K562 (cell line): Measurements from ENCODE around the gene RGS3. TPM values are rescaled to one million over a fixed set of nuclear protein-coding genes. Genes with fewer than 3 reads are reported as not detected.
A peak's percentile ranks its signal among the peaks of the same experiment; 100 is the strongest.

Experiments used
- ATAC-seq: fragments of 200-7000 bp; cut with Tn5 transposase; 3 replicates; pipeline ENCODE4 v1.9.1; 2020; ENCODE audit warnings: moderate library complexity
- BruUV-seq: library from RNA; stranded (reverse); fragments of 400-500 nt; replicated peaks from 2 replicates; lab custom pipeline; 2021; lab: Mats Ljungman, UMichigan
- CTCF ChIA-PET: fragments of 300-600 bp; formaldehyde crosslinking; extraction: SDS; loops from one replicate; lab custom pipeline; 2021; ENCODE audit warnings: low intra/inter-chr PET ratio; lab: Yijun Ruan, JAX
- POLR2A ChIA-PET: fragments of 300-600, 350-650 bp; sonication (Branson Sonifier 250); formaldehyde crosslinking; extraction: SDS; loops from one replicate; lab custom pipeline; 2021; ENCODE audit warnings: antibody characterized with exemption, inconsistent platforms; lab: Yijun Ruan, JAX
- DNase-seq, 4 experiments: peaks; one replicate each; pipeline versions ENCODE4 v3.0.0 to v3.0.0-alpha.2; 2011 to 2018; ENCODE audit warnings: low spot score in 3 of 4, mixed read lengths in 3 of 4; ENCODE audit errors: extremely low read depth in 1 of 4
- FAIRE-seq: peaks from 2 replicates; lab custom pipeline; 2011; peaks lifted over from hg19 to GRCh38; lab: Jason Lieb, UNC
- H2AFZ ChIP-seq: 2 replicates; pipeline ENCODE4 v1.6.0; 2011; ENCODE audit warnings: low read depth, low read length, control low read depth, inconsistent platforms
- H3K27ac ChIP-seq: fragments of 200-600 bp; 3 replicates; pipeline ENCODE4 v1.8.0; 2011; ENCODE audit warnings: low read depth, mild to moderate bottlenecking, control low read depth, inconsistent platforms, low read length, moderate library complexity, mixed read lengths; ENCODE audit errors: extremely low read depth
- H3K27me3 ChIP-seq, 2 experiments: fragments of 300-600 bp in 1 of 2; 2 replicates in 1 of 2; 3 replicates in 1 of 2; pipeline versions ENCODE4 v1.6.0 to v1.8.0; 2011; ENCODE audit warnings: inconsistent platforms in 2 of 2, low read length in 2 of 2, mild to moderate bottlenecking in 1 of 2, mixed read lengths in 1 of 2, moderate library complexity in 1 of 2; ENCODE audit not compliant: control insufficient read depth in 2 of 2, insufficient read depth in 2 of 2
- H3K36me3 ChIP-seq: fragments of 300-600 bp; 3 replicates; pipeline ENCODE4 v1.8.0; 2011; ENCODE audit warnings: mild to moderate bottlenecking, low read length, inconsistent platforms; ENCODE audit not compliant: control insufficient read depth, insufficient read depth
- H3K4me1 ChIP-seq, 2 experiments: fragments of 200-600 bp in 1 of 2; replicated peaks in 1 of 2; 2 replicates in 1 of 2; 3 replicates in 1 of 2; pipeline versions ENCODE4 v1.5.1 to v1.8.0; 2011; ENCODE audit warnings: inconsistent platforms in 2 of 2, low read length in 2 of 2, mild to moderate bottlenecking in 1 of 2, mixed read lengths in 1 of 2, moderate library complexity in 1 of 2; ENCODE audit not compliant: control insufficient read depth in 2 of 2, insufficient read depth in 2 of 2
- H3K4me2 ChIP-seq: 2 replicates; pipeline ENCODE4 v1.6.1; 2011; ENCODE audit warnings: low read length, control low read depth, inconsistent platforms, mixed read lengths; ENCODE audit not compliant: insufficient read depth
- H3K4me3 ChIP-seq: fragments of 200-600 bp; sonication (generic), shearing (Covaris generic); 2 replicates; pipeline ENCODE4 v1.5.1; 2016; ENCODE audit warnings: control low read depth, inconsistent platforms
- H3K79me2 ChIP-seq: fragments of 200-600 bp; 3 replicates; pipeline ENCODE4 v1.8.0; 2011; ENCODE audit warnings: low read length, inconsistent platforms; ENCODE audit not compliant: control insufficient read depth, insufficient read depth
- H3K9ac ChIP-seq, 2 experiments: 2 replicates each; pipeline versions ENCODE4 v1.6.0 to v1.6.1; 2011; ENCODE audit warnings: low read depth in 2 of 2, low read length in 2 of 2, control low read depth in 1 of 2, inconsistent platforms in 1 of 2, mild to moderate bottlenecking in 1 of 2, mixed read lengths in 1 of 2; ENCODE audit not compliant: insufficient read depth in 1 of 2
- H3K9me1 ChIP-seq: one replicate; pipeline ENCODE4 v1.6.0; 2011; ENCODE audit warnings: inconsistent platforms, mild to moderate bottlenecking, low read length, moderate library complexity; ENCODE audit not compliant: control insufficient read depth, insufficient read depth
- H3K9me3 ChIP-seq: replicated peaks from 2 replicates; pipeline ENCODE4 v1.5.1; 2011; ENCODE audit warnings: low read depth, low read length, inconsistent platforms; ENCODE audit not compliant: control insufficient read depth, insufficient read depth
- H4K20me1 ChIP-seq: replicated peaks from 2 replicates; pipeline ENCODE4 v1.6.1; 2011; ENCODE audit warnings: low read length, inconsistent platforms, mixed read lengths; ENCODE audit not compliant: control insufficient read depth, insufficient read depth
- GABPB1 ChIP-seq: sonication (generic); formaldehyde crosslinking; IDR thresholded peaks from 2 replicates; pipeline ENCODE4 v1.8.0; 2022; ENCODE audit warnings: mild to moderate bottlenecking, missing genetic modification reagents
- KLF6 ChIP-seq: fragments of 250-450 bp; sonication (Bioruptor Pico); IDR thresholded peaks from 2 replicates; pipeline ENCODE4 v1.4.0; 2020; ENCODE audit warnings: mild to moderate bottlenecking, moderate library complexity, borderline replicate concordance
- MBD2 ChIP-seq: sonication (generic); IDR thresholded peaks from 2 replicates; pipeline ENCODE4 v1.6.1; 2016; ENCODE audit warnings: low read depth, borderline replicate concordance
- SP2 ChIP-seq: IDR thresholded peaks from 2 replicates; pipeline ENCODE4 v1.6.1; 2011; ENCODE audit warnings: mild to moderate bottlenecking, low read depth, low read length, moderate library complexity; ENCODE audit not compliant: poor library complexity, severe bottlenecking; ENCODE audit errors: extremely low read depth
- ZNF347 ChIP-seq: fragments of 450-650 bp; formaldehyde crosslinking; IDR thresholded peaks from 2 replicates; pipeline ENCODE4 v1.4.0; 2020; ENCODE audit warnings: low read depth, mild to moderate bottlenecking, moderate library complexity
- ZNF76 ChIP-seq: fragments of 250-450 bp; sonication (Bioruptor Pico); IDR thresholded peaks from 2 replicates; pipeline ENCODE4 v1.4.0; 2020; ENCODE audit warnings: mild to moderate bottlenecking, moderate library complexity, borderline replicate concordance
- WGBS: fragments of 100-300 bp; shearing (Covaris generic); methylation state at CpG from one replicate; pipeline ENCODE4 v1.1.6; 2016; ENCODE audit warnings: low coverage, mixed read lengths; ENCODE audit not compliant: insufficient coverage; ENCODE audit errors: missing lambda C conversion rate; 5-methylcytosine and 5-hydroxymethylcytosine counted together
- in situ Hi-C: fragments of 300-500 bp; cut with MboI; formaldehyde crosslinking; loops from 4 replicates; pipeline ENCODE4 v1.15.0; 2018; ENCODE audit warnings: inconsistent platforms, mixed read lengths
- intact Hi-C: fragments of 100-400 bp; cut with micrococcal nuclease; formaldehyde crosslinking; loops from 2 replicates; pipeline ENCODE4 v1.14.2; 2022
- polyA plus RNA-seq, 8 experiments: library from polyadenylated mRNA; depleted of rRNA in 4 of 8; stranded (reverse) in 5 of 8; unstranded in 3 of 8; fragments of >200 nt; fragmentation: Nextera tagmentation in 2 of 8; fragmentation: Illumina TruSeq in 1 of 8; extraction: Ambion mirVana in 2 of 8; extraction: Trizol in 1 of 8; gene quantifications; 2 replicates each; pipeline versions ENCODE4 v1.2.1 to v1.2.3, GENCODE V29; 2011 to 2014; ENCODE audit warnings: inconsistent platforms in 1 of 8, missing spikeins in 1 of 8
- total RNA-seq, 7 experiments: library from RNA; depleted of rRNA in 6 of 7; stranded (reverse); fragments of >200 nt in 6 of 7; fragmentation: Illumina TruSeq in 2 of 7; extraction: Trizol in 2 of 7; gene quantifications; 2 replicates each; pipeline versions ENCODE4 v1.2.1 to v1.2.3, GENCODE V29; 2011 to 2021; ENCODE audit warnings: low replicate concordance in 1 of 7
- TF ChIP-seq, protein P1 (sequence below), 3 experiments: fragments of 200-800 bp in 1 of 3; fragments of 250-450 bp in 1 of 3; fragments of 450-650 bp in 1 of 3; sonication (Bioruptor Pico) in 1 of 3; sonication (Bioruptor generic) in 1 of 3; formaldehyde crosslinking in 1 of 3; IDR thresholded peaks; 2 replicates each; pipeline versions ENCODE4 v1.6.1 to v1.8.0; 2016 to 2022; ENCODE audit warnings: mild to moderate bottlenecking in 2 of 3, missing genetic modification characterization in 2 of 3, missing compliant biosample characterization in 1 of 3, moderate library complexity in 1 of 3
- TF ChIP-seq, protein P2 (sequence below): sonication (generic); formaldehyde crosslinking; IDR thresholded peaks from 2 replicates; pipeline ENCODE4 v1.8.0; 2022; ENCODE audit warnings: mild to moderate bottlenecking, missing genetic modification reagents

RGS3 gene
- total and polyA plus RNA-seq, 9 of the 15 experiments (the other 6 are each of a cell fraction or from before 2014, with no cell fraction given) = 0.08 to 2.9 (median 0.95) TPM

DNA sequence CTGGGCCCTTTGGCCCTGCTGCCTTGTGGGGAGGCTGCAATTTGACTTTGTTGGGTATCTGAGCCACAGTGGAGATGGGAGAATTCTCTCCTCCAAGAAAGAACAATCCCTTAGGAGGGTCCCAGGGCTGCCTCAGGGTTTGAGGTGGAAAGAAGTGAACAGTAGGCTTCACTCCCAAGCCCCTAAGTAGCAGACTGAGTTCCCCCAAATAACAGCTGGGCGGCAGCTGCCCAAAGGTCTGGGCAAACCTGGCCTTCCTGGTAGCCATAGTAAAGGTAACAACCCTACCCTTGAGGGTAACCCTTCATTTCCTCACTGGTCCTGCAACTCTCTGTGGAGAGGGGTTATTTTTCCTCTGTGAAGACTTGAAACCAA, 746 bp downstream of the RGS3 start:
- no peak for TF ChIP-seq ZNF76 (CRISPR knock-in tag)
- CTCF ChIA-PET = no interaction called here
- peaks cover 0 to 8% of the 10 kb centered on the region in 2 experiments; a peak in 3 of 5 replicates for H3K4me1 ChIP-seq
- ATAC-seq = no peak
- BruUV-seq = no TSS peak
- H3K9me1 ChIP-seq = no peaks in the 10 kb centered on the region
- H2AFZ ChIP-seq = no peak overlapping the region
- H3K4me3 ChIP-seq = no peak overlapping the region
- FAIRE-seq = no peak
- H3K9ac ChIP-seq = no peak overlapping the region
- no peak overlapping the region for H3K4me2 ChIP-seq
- DNase-seq = no peak
- 0% methylated on average over 1 of the region's 1 CpG for WGBS
- H3K9me3 ChIP-seq = 0 out of 2 replicates have a peak, but pooled peaks cover 4% of the 10 kb centered on the region
- H4K20me1 ChIP-seq = peaks cover 5% of the 10 kb centered on the region; the same call in 1 of the 2 replicates
- POLR2A ChIA-PET = no interaction called here
- in situ Hi-C loops (no loop called here), intact Hi-C loops (no loop called here)
- H3K36me3 ChIP-seq = no peaks in the 10 kb centered on the region
- H3K79me2 ChIP-seq = no peaks in the 10 kb centered on the region
- peaks cover 24 to 42% of the 10 kb centered on the region in 2 experiments; a peak in 4 of 5 replicates for H3K27me3 ChIP-seq
- no peak overlapping the region for H3K27ac ChIP-seq

DNA sequence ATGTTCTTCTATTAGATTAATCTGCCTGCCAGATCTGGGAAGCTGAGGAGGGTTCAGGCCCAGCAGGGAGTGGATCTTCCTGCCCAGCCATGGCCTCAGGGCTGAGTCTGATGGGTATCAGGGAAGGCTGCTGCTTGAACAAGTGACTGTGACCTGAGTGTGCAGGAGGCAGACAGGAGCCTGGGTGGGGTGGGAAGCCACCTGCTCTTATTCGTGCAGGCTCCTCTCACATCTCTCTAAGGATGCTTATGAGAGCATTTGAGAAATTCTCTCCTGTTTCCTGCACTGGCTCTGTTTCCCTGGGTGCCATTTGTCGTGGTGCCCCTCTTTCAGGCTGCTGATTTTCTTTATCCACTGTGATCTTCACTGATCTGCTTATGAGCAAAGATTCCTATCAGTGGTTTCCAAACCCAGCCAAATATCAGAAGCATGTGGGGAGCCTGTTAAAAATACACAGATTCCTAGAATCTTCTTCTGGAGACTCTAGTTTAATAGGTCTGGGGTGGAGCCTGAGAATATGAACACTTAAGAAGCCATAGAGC, 2.1 kb downstream of the RGS3 start:
- Histone ChIP-seq H3K9me3 (0 out of 2 replicates have a peak, but pooled peaks cover 4% of the 10 kb centered on the region), H4K20me1 (peaks cover 5% of the 10 kb centered on the region; the same call in 1 of the 2 replicates), H3K4me1 (peaks cover 0 to 8% of the 10 kb centered on the region in 2 experiments; a peak in 3 of 5 replicates), H3K9ac (no peak overlapping the region), H3K4me3 (no peak overlapping the region)
- CTCF ChIA-PET = no interaction called here
- in situ Hi-C loops = no loop called here
- intact Hi-C loops = no loop called here
- no peak for FAIRE-seq
- POLR2A ChIA-PET = interaction anchor here (1.4 kb wide), 1 partner anchor 10 kb away, joined by 3 read pairs; no protein-coding TSS in a partner anchor
- no peak for DNase-seq
- no TSS peak for BruUV-seq
- TF ChIP-seq, protein P1, sequence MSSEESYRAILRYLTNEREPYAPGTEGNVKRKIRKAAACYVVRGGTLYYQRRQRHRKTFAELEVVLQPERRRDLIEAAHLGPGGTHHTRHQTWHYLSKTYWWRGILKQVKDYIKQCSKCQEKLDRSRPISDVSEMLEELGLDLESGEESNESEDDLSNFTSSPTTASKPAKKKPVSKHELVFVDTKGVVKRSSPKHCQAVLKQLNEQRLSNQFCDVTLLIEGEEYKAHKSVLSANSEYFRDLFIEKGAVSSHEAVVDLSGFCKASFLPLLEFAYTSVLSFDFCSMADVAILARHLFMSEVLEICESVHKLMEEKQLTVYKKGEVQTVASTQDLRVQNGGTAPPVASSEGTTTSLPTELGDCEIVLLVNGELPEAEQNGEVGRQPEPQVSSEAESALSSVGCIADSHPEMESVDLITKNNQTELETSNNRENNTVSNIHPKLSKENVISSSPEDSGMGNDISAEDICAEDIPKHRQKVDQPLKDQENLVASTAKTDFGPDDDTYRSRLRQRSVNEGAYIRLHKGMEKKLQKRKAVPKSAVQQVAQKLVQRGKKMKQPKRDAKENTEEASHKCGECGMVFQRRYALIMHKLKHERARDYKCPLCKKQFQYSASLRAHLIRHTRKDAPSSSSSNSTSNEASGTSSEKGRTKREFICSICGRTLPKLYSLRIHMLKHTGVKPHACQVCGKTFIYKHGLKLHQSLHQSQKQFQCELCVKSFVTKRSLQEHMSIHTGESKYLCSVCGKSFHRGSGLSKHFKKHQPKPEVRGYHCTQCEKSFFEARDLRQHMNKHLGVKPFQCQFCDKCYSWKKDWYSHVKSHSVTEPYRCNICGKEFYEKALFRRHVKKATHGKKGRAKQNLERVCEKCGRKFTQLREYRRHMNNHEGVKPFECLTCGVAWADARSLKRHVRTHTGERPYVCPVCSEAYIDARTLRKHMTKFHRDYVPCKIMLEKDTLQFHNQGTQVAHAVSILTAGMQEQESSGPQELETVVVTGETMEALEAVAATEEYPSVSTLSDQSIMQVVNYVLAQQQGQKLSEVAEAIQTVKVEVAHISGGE (CRISPR knock-in tag; IDR thresholded peaks at IDR 0.05) = peak in 1 of 3 experiments; percentile 28; a peak in 1 of 6 replicates
- no peak for TF ChIP-seq SP2
- no peak for TF ChIP-seq MBD2
- TF ChIP-seq KLF6 = no peak
- no peak for TF ChIP-seq GABPB1 (CRISPR knock-in tag)
- no peak for TF ChIP-seq ZNF347 (CRISPR knock-in tag)
- TF ChIP-seq, protein P2, sequence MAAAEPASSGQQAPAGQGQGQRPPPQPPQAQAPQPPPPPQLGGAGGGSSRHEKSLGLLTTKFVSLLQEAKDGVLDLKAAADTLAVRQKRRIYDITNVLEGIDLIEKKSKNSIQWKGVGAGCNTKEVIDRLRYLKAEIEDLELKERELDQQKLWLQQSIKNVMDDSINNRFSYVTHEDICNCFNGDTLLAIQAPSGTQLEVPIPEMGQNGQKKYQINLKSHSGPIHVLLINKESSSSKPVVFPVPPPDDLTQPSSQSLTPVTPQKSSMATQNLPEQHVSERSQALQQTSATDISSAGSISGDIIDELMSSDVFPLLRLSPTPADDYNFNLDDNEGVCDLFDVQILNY (CRISPR knock-in tag) = no peak
- TF ChIP-seq, all 486 proteins: peak for 1
- Histone ChIP-seq H3K36me3 (no peaks in the 10 kb centered on the region), H2AFZ (no peak overlapping the region), H3K27ac (no peak overlapping the region), H3K27me3 (peaks cover 24 to 42% of the 10 kb centered on the region in 2 experiments; a peak in 4 of 5 replicates), H3K79me2 (no peaks in the 10 kb centered on the region), H3K9me1 (no peaks in the 10 kb centered on the region), H3K4me2 (no peak overlapping the region)
- ATAC-seq = no peak
- 0% methylated on average over 2 of the region's 2 CpGs for WGBS
